ENCODE results near the gene PARM1. TPM values are rescaled to one million over a fixed set of nuclear protein-coding genes. Genes with fewer than 3 reads are reported as not detected.

PARM1 gene
- total RNA-seq, 1 experiment from 2014 or later: not detected

DNA sequence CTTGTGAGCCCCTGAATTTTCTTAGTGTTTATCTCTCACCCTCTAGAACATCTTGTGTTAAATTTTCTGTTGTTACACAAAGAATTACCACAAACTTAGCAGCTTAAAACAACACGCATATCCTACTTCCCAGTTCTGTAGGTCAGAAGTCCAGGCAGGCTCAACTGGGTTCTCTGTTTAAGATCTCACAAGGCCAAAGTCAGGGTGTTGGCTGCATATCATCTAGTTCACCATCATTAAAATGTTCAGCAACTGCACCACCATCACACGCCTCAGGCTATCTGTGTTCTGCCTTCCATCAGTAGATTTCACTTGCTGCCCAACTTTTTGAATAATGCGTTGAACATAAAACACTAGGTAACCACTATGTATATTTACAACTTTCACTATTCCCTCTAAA is 130.5 kb downstream of the PARM1 start:
- Histone ChIP-seq H3K4me3 (no peak overlapping the region), H3K27me3 (replicated peaks) (no peaks in the 10 kb centered on the region), H3K4me1 (replicated peaks) (no peaks in the 10 kb centered on the region), H3K36me3 (no peaks in the 10 kb centered on the region), H3K9me3 (replicated peaks) (no peaks in the 10 kb centered on the region), H3K27ac (no peak overlapping the region)
- DNase-seq (ENCODE audit: low read depth in 1 of 2, low spot score in 2 of 2): no peak

GRCh38 chr4:75065909-75066308 is 133.0 kb downstream of the PARM1 start:
- no peak for DNase-seq (ENCODE audit: low read depth in 1 of 2, low spot score in 2 of 2)
- Histone ChIP-seq H3K4me1 (replicated peaks) (no peaks in the 10 kb centered on the region), H3K27ac (no peak overlapping the region), H3K36me3 (no peaks in the 10 kb centered on the region), H3K9me3 (replicated peaks) (no peaks in the 10 kb centered on the region), H3K27me3 (replicated peaks) (no peaks in the 10 kb centered on the region), H3K4me3 (no peak overlapping the region)

GRCh38 chr4:75069493-75070074 is 136.7 kb downstream of the PARM1 start:
- no peak overlapping the region for H3K27ac ChIP-seq
- H3K4me3 ChIP-seq: no peak overlapping the region
- no peaks in the 10 kb centered on the region for H3K36me3 ChIP-seq
- H3K9me3 ChIP-seq (replicated peaks): no peaks in the 10 kb centered on the region
- H3K4me1 ChIP-seq (replicated peaks): no peaks in the 10 kb centered on the region
- H3K27me3 ChIP-seq (replicated peaks): 0 out of 2 replicates have a peak, but pooled peaks cover 5% of the 10 kb centered on the region
- DNase-seq (ENCODE audit: low read depth in 1 of 2, low spot score in 2 of 2): no peak

DNA sequence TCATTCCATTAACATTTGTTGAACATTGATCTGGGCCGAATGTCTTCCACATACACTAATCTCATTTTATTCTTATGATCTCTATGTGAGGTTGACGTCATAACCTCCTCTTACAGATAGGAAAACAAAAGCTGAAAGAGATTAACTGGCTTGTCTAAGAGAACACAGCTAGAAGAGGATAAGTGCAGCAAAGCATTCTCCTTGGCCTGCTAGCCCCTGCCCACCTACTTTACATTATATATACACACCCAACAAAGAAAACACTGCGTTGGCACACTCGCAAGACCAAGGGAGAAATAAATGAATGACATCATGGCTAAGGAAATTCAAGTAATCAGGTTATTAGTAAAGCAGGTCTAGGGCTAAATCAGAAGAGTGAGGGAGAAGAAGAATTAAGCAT is 138.4 kb downstream of the PARM1 start:
- Histone ChIP-seq H3K27ac (no peak overlapping the region), H3K4me3 (no peak overlapping the region), H3K4me1 (replicated peaks) (no peaks in the 10 kb centered on the region), H3K27me3 (replicated peaks) (0 out of 2 replicates have a peak, but pooled peaks cover 5% of the 10 kb centered on the region), H3K9me3 (replicated peaks) (no peaks in the 10 kb centered on the region), H3K36me3 (no peaks in the 10 kb centered on the region)
- no peak for DNase-seq (ENCODE audit: low read depth in 1 of 2, low spot score in 2 of 2)

DNA sequence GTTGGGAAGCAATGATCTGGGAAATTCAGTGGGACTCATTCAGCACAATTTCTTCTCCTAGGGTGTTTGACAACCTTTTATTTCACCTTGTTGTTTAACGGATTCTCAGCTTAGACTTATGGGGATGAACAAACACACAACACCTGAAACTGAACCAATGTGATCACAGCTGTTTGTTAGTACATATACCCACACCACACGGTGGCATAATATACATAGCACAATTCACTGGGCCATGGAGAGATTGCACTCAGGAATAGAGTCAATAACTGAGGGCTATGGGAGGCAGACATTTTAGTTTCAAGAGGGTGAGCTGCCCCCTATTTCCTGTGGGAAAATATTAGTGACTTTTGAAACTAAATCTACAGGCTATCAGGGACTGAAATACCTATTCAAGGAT is 148.0 kb downstream of the PARM1 start:
- Histone ChIP-seq H3K27me3 (replicated peaks) (no peaks in the 10 kb centered on the region), H3K4me3 (no peak overlapping the region), H3K9me3 (replicated peaks) (no peaks in the 10 kb centered on the region), H3K36me3 (no peaks in the 10 kb centered on the region), H3K4me1 (replicated peaks) (no peaks in the 10 kb centered on the region), H3K27ac (no peak overlapping the region)
- DNase-seq (ENCODE audit: low read depth in 1 of 2, low spot score in 2 of 2): no peak

- no peaks in the 10 kb centered on the region for H3K9me3 ChIP-seq (replicated peaks)
- H3K4me3 ChIP-seq: no peak overlapping the region
- H3K36me3 ChIP-seq: no peaks in the 10 kb centered on the region
- H3K27me3 ChIP-seq (replicated peaks): no peaks in the 10 kb centered on the region
- no peaks in the 10 kb centered on the region for H3K4me1 ChIP-seq (replicated peaks)
- no peak overlapping the region for H3K27ac ChIP-seq
- no peak for DNase-seq (ENCODE audit: low read depth in 1 of 2, low spot score in 2 of 2)
Observed at GRCh38 chr4:75081561-75081960, 148.6 kb downstream of the PARM1 start.

- no peak for DNase-seq (ENCODE audit: low read depth in 1 of 2, low spot score in 2 of 2)
- Histone ChIP-seq H3K4me1 (replicated peaks) (no peaks in the 10 kb centered on the region), H3K36me3 (no peaks in the 10 kb centered on the region), H3K9me3 (replicated peaks) (no peaks in the 10 kb centered on the region), H3K27ac (no peak overlapping the region), H3K27me3 (replicated peaks) (no peaks in the 10 kb centered on the region), H3K4me3 (no peak overlapping the region)
Observed at GRCh38 chr4:75087416-75087815, 154.5 kb downstream of the PARM1 start.

GRCh38 chr4:75087865-75088264 is 154.9 kb downstream of the PARM1 start:
- DNase-seq (ENCODE audit: low read depth in 1 of 2, low spot score in 2 of 2): no peak
- Histone ChIP-seq H3K36me3 (no peaks in the 10 kb centered on the region), H3K27ac (no peak overlapping the region), H3K4me3 (no peak overlapping the region), H3K4me1 (replicated peaks) (no peaks in the 10 kb centered on the region), H3K9me3 (replicated peaks) (no peaks in the 10 kb centered on the region), H3K27me3 (replicated peaks) (no peaks in the 10 kb centered on the region)

DNA sequence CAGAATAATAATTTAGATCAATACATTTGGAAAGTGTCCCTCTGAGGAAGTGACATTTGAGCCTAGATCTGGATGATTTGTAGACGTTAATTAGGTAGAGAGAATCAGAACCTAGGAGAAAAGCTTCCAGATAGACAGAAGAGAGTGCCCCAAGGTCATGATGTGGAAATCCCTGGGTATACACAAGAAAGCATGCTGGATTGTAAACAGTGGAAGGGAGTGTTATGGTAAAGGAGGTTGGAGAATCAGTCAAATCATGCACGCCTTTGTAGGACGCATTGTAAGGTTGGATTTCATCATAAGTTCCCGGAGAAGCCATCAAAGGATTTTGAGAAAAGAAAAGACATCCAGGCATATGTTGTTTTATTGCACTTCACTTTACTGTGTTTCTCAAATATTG is 156.3 kb downstream of the PARM1 start:
- Histone ChIP-seq H3K36me3 (no peaks in the 10 kb centered on the region), H3K4me1 (replicated peaks) (no peaks in the 10 kb centered on the region), H3K9me3 (replicated peaks) (no peaks in the 10 kb centered on the region), H3K27me3 (replicated peaks) (no peaks in the 10 kb centered on the region), H3K27ac (no peak overlapping the region), H3K4me3 (no peak overlapping the region)
- no peak for DNase-seq (ENCODE audit: low read depth in 1 of 2, low spot score in 2 of 2)

- Histone ChIP-seq H3K36me3 (no peaks in the 10 kb centered on the region), H3K27me3 (replicated peaks) (no peaks in the 10 kb centered on the region)
- DNase-seq (ENCODE audit: low read depth in 1 of 2, low spot score in 2 of 2): no peak
Observed at GRCh38 chr4:75099321-75099720, 166.4 kb downstream of the PARM1 start.

More at GRCh38 chr4:75099321-75099720, 166.4 kb downstream of the PARM1 start:
- Histone ChIP-seq H3K4me1 (replicated peaks) (no peaks in the 10 kb centered on the region), H3K9me3 (replicated peaks) (no peaks in the 10 kb centered on the region), H3K4me3 (no peak overlapping the region), H3K27ac (no peak overlapping the region)

Other genes starting within 250 kb of the PARM1 start
- gene BTC, start 138.6 kb upstream of the PARM1 start, total RNA-seq (2014; rRNA removed; shearing (Covaris generic)): not detected in 2 replicates